KMS-11 (cell line): ENCODE results near the gene TENM3.

Experiments used
- H2AFZ ChIP-seq: fragments of 200-600 bp; sonication (generic); 2 replicates; pipeline ENCODE4 v1.6.1; 2016; ENCODE audit warnings: antibody characterized with exemption, mixed run types, low read depth
- H3K27ac ChIP-seq: fragments of 200-600 bp; sonication (generic); 2 replicates; pipeline ENCODE4 v1.6.1; 2016; ENCODE audit warnings: mild to moderate bottlenecking, mixed run types
- H3K27me3 ChIP-seq: fragments of 200-600 bp; sonication (generic); 2 replicates; pipeline ENCODE4 v1.6.1; 2017; ENCODE audit warnings: mild to moderate bottlenecking, low read depth, mixed run types, moderate library complexity; ENCODE audit not compliant: insufficient read depth
- H3K36me3 ChIP-seq: fragments of 200-600 bp; sonication (generic); 2 replicates; pipeline ENCODE4 v1.6.1; 2017; ENCODE audit warnings: mild to moderate bottlenecking, mixed run types; ENCODE audit not compliant: insufficient read depth
- H3K4me1 ChIP-seq: fragments of 200-600 bp; sonication (generic); 2 replicates; pipeline ENCODE4 v1.6.1; 2016; ENCODE audit warnings: mild to moderate bottlenecking, low read depth, mixed run types; ENCODE audit not compliant: poor library complexity, severe bottlenecking
- H3K4me2 ChIP-seq: fragments of 200-600 bp; sonication (generic); 2 replicates; pipeline ENCODE4 v1.7.0; 2016; ENCODE audit warnings: mild to moderate bottlenecking, mixed run types
- H3K4me3 ChIP-seq: fragments of 200-600 bp; sonication (generic); IDR thresholded peaks from 2 replicates; pipeline ENCODE4 v1.6.1; 2017; ENCODE audit warnings: low read depth, low read length, mixed read lengths; ENCODE audit not compliant: insufficient read depth
- H3K79me2 ChIP-seq: fragments of 200-600 bp; sonication (generic); 2 replicates; pipeline ENCODE4 v1.6.1; 2016; ENCODE audit warnings: low read depth, mixed run types; ENCODE audit not compliant: insufficient read depth
- H3K9ac ChIP-seq: fragments of 200-600 bp; sonication (generic); 2 replicates; pipeline ENCODE4 v1.6.1; 2016; ENCODE audit warnings: mild to moderate bottlenecking, mixed run types
- H4K20me1 ChIP-seq: fragments of 200-600 bp; sonication (generic); 2 replicates; pipeline ENCODE4 v1.6.1; 2016; ENCODE audit warnings: mild to moderate bottlenecking, mixed run types; ENCODE audit not compliant: insufficient read depth
- CTCF ChIP-seq: fragments of 200-600 bp; sonication (generic); conservative IDR thresholded peaks from 2 replicates; pipeline ENCODE4 v1.6.1; 2017; ENCODE audit warnings: low read depth, mild to moderate bottlenecking, antibody characterized with exemption, low read length, moderate library complexity, mixed read lengths

TENM3 gene

GRCh38 chr4:182293691-182294255 lies 50.6 kb downstream of the TENM3 start:
- no peak for TF ChIP-seq CTCF
- Histone ChIP-seq H3K36me3 (no peaks in the 10 kb centered on the region), H2AFZ (no peak overlapping the region), H3K27me3 (no peaks in the 10 kb centered on the region), H3K79me2 (no peaks in the 10 kb centered on the region), H3K4me2 (no peak overlapping the region), H3K27ac (no peak overlapping the region), H4K20me1 (no peaks in the 10 kb centered on the region), H3K4me1 (peaks cover 3% of the 10 kb centered on the region), H3K4me3 (no peak overlapping the region), H3K9ac (no peak overlapping the region)

- no peak overlapping the region for H3K4me3 ChIP-seq
- H3K4me2 ChIP-seq, result no peak overlapping the region
- TF ChIP-seq CTCF, result no peak
- H4K20me1 ChIP-seq, result no peaks in the 10 kb centered on the region
- peaks cover 3% of the 10 kb centered on the region for H3K4me1 ChIP-seq
- H2AFZ ChIP-seq, result no peak overlapping the region
- no peaks in the 10 kb centered on the region for H3K36me3 ChIP-seq
- H3K27ac ChIP-seq, result no peak overlapping the region
- H3K27me3 ChIP-seq, result no peaks in the 10 kb centered on the region
- H3K9ac ChIP-seq, result no peak overlapping the region
- H3K79me2 ChIP-seq, result no peaks in the 10 kb centered on the region
These were observed 51.2 kb downstream of the TENM3 start for GRCh38 chr4:182294451-182294850.

GRCh38 chr4:182297659-182298058 lies 54.5 kb downstream of the TENM3 start:
- Histone ChIP-seq H3K4me3 (no peak overlapping the region), H3K27ac (no peak overlapping the region), H3K4me1 (peaks cover 3% of the 10 kb centered on the region), H3K27me3 (no peaks in the 10 kb centered on the region), H4K20me1 (no peaks in the 10 kb centered on the region), H3K9ac (no peak overlapping the region), H3K36me3 (no peaks in the 10 kb centered on the region), H2AFZ (no peak overlapping the region), H3K79me2 (no peaks in the 10 kb centered on the region), H3K4me2 (no peak overlapping the region)
- TF ChIP-seq CTCF, result no peak

- no peaks in the 10 kb centered on the region for H3K36me3 ChIP-seq
- no peak overlapping the region for H3K4me3 ChIP-seq
- H3K79me2 ChIP-seq, result no peaks in the 10 kb centered on the region
- H4K20me1 ChIP-seq, result no peaks in the 10 kb centered on the region
- H3K4me2 ChIP-seq, result no peak overlapping the region
- H3K27me3 ChIP-seq, result no peaks in the 10 kb centered on the region
- peaks cover 2% of the 10 kb centered on the region for H3K4me1 ChIP-seq
- no peak overlapping the region for H3K9ac ChIP-seq
- no peak for TF ChIP-seq CTCF
- no peak overlapping the region for H3K27ac ChIP-seq
- no peak overlapping the region for H2AFZ ChIP-seq
These were observed 58.5 kb downstream of the TENM3 start for GRCh38 chr4:182301736-182302135.
